ENCODE measurements around the gene DEDD. TPM values are rescaled to one million over a fixed set of nuclear protein-coding genes. Genes with fewer than 3 reads are reported as not detected.

The DEDD gene
- total RNA-seq, 1 experiment from 2014 or later: 39.2 TPM

GRCh38 chr1:161071886-161072371 lies 60.5 kb downstream of the DEDD start:
- POLR2A ChIA-PET: interaction anchor here (0.6 to 1.0 kb wide), 3 partner anchors 17 to 491 kb away, joined by 3 to 4 read pairs (median 3); partner anchors contain the start of genes NECTIN4 and USF1
- peaks cover 22% of the 10 kb centered on the region for H3K4me1 Mint-ChIP-seq
- CTCF ChIA-PET: interaction anchor here (0.6 to 4.1 kb wide), 30 partner anchors 8 to 311 kb away, joined by 3 to 109 read pairs (median 6); partner anchors contain the start of genes B4GALT3, DEDD, F11R and KLHDC9

More at GRCh38 chr1:161071886-161072371, 60.5 kb downstream of the DEDD start:
- TF ChIP-seq FOXP1 (CRISPR knock-in tag; IDR thresholded peaks at IDR 0.05; ENCODE audit: borderline replicate concordance): no peak
- peak; percentile 52 for TF ChIP-seq CTCF (IDR thresholded peaks at IDR 0.05)
- Mint-ChIP-seq H3K4me3 (no peak overlapping the region), H3K36me3 (no peaks in the 10 kb centered on the region), H3K9me3 (no peaks in the 10 kb centered on the region), H3K27ac (peak overlapping the region; percentile 32; the same call in 1 of the 2 replicates), H3K27me3 (ENCODE audit: low read depth) (peaks cover 4% of the 10 kb centered on the region; the same call in 1 of the 2 replicates)
- DNase-seq (ENCODE audit: low spot score) (peak; percentile 72), ATAC-seq (peak; percentile 66)

Other genes starting within 250 kb of the DEDD start
- gene ITLN1, start 247.5 kb downstream of the DEDD start, total RNA-seq (2021): not detected in 3 replicates
- 5.9 to 7.8 TPM (median 7.0 TPM) in 3 replicates for gene ITLN2, start 177.9 kb downstream of the DEDD start, total RNA-seq (2021)
- gene F11R, start 111.5 kb downstream of the DEDD start, total RNA-seq (2021): 202 to 213 TPM (median 203 TPM) in 3 replicates
- 74.5 to 107 TPM (median 100 TPM) in 3 replicates for gene TSTD1, start 93.7 kb downstream of the DEDD start, total RNA-seq (2021)
- gene USF1, start 86.7 kb downstream of the DEDD start, total RNA-seq (2021): 55.9 to 65.6 TPM (median 57.8 TPM) in 3 replicates
- gene ARHGAP30, start 62.8 kb downstream of the DEDD start, total RNA-seq (2021): 0.39 to 0.92 TPM (median 0.52 TPM) in 3 replicates
- 0.46 to 1.7 TPM (median 0.48 TPM) in 3 replicates for gene NECTIN4, start 43.1 kb downstream of the DEDD start, total RNA-seq (2021)
- 5.8 to 8.7 TPM (median 8.7 TPM) in 3 replicates for gene KLHDC9, start 34.3 kb downstream of the DEDD start, total RNA-seq (2021)
- 91.0 to 95.4 TPM (median 92.6 TPM) in 3 replicates for gene PFDN2, start 14.6 kb downstream of the DEDD start, total RNA-seq (2021)
- 44.4 to 47.2 TPM (median 46.5 TPM) in 3 replicates for gene NIT1, start 14.6 kb downstream of the DEDD start, total RNA-seq (2021)
- gene UFC1, start 21.3 kb upstream of the DEDD start, total RNA-seq (2021): 56.2 to 61.2 TPM (median 60.7 TPM) in 3 replicates
- gene USP21, start 26.8 kb upstream of the DEDD start, total RNA-seq (2021): 30.7 to 31.1 TPM (median 30.8 TPM) in 3 replicates
- gene PPOX, start 33.8 kb upstream of the DEDD start, total RNA-seq (2021): 39.8 to 44.8 TPM (median 43.4 TPM) in 3 replicates
- 40.1 to 44.8 TPM (median 40.7 TPM) in 3 replicates for gene B4GALT3, start 44.8 kb upstream of the DEDD start, total RNA-seq (2021)
- gene ADAMTS4, start 66.4 kb upstream of the DEDD start, total RNA-seq (2021): 9.1 to 11.2 TPM (median 10.0 TPM) in 3 replicates
- 105 to 108 TPM (median 105 TPM) in 3 replicates for gene NDUFS2, start 69.7 kb upstream of the DEDD start, total RNA-seq (2021)
- gene FCER1G, start 82.6 kb upstream of the DEDD start, total RNA-seq (2021): 0.48 to 1.0 TPM (median 0.85 TPM) in 3 replicates
- 1.9 to 2.5 TPM (median 2.2 TPM) in 3 replicates for gene APOA2, start 91.0 kb upstream of the DEDD start, total RNA-seq (2021)
- 13.0 to 16.9 TPM (median 15.1 TPM) in 3 replicates for gene TOMM40L, start 93.4 kb upstream of the DEDD start, total RNA-seq (2021)
- gene NR1I3, start 105.5 kb upstream of the DEDD start, total RNA-seq (2021): 0.16 TPM in 1 of 3 replicates, not detected in the others
- 0.92 to 1.2 TPM (median 1.1 TPM) in 3 replicates for gene PCP4L1, start 126.1 kb upstream of the DEDD start, total RNA-seq (2021)
- 3.2 to 5.5 TPM (median 5.2 TPM) in 3 replicates for gene MPZ, start 177.3 kb upstream of the DEDD start, total RNA-seq (2021)
- 193 to 207 TPM (median 196 TPM) in 3 replicates for gene SDHC, start 181.7 kb upstream of the DEDD start, total RNA-seq (2021)
- not detected in 3 replicates for gene CFAP126, start 235.2 kb upstream of the DEDD start, total RNA-seq (2021)

Data from WTC11 (cell line).